ENCODE data around the gene SNX24. TPM values are rescaled to one million over a fixed set of nuclear protein-coding genes. Genes with fewer than 3 reads are reported as not detected.

The SNX24 gene
- total RNA-seq, 1 donor from 2014 or later: 1.2 TPM

DNA sequence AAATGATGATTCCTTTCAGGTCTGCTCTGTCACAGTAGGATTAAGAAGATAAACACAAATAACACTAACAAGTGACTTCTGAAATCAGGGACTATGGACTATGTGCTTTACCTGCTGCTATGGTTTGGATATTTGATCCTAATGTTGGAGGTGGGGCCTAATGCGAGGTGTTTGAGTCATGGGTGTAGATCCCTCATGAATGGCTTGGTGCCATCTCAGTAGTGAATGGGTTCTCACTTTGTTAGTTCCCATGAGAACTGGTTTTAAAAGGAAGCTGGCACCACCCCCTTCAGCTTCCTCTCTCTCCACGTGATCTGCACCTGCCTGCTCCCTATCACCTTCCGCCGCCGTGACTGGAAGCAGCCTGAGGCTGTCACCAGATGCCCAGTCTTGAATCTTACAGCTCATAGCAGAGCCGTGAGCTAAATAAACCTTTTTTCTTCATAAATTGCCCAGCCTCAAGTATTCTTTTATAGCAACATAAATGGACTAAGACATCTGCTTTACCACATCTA, 187.8 kb downstream of the SNX24 start:
- no peaks in the 10 kb centered on the region for H3K9me3 Mint-ChIP-seq
- H3K4me1 Mint-ChIP-seq (ENCODE audit: low read depth): peaks cover 5% of the 10 kb centered on the region
- peaks cover 28% of the 10 kb centered on the region for H3K27me3 Mint-ChIP-seq (ENCODE audit: insufficient read depth)
- no peak for DNase-seq (ENCODE audit: low spot score)
- intact Hi-C loops (cut with micrococcal nuclease): no loop called here
- no peaks in the 10 kb centered on the region for H3K36me3 Mint-ChIP-seq (ENCODE audit: low read depth)
- no peak overlapping the region for H3K27ac Mint-ChIP-seq
- no peak overlapping the region for H3K4me3 Mint-ChIP-seq

DNA sequence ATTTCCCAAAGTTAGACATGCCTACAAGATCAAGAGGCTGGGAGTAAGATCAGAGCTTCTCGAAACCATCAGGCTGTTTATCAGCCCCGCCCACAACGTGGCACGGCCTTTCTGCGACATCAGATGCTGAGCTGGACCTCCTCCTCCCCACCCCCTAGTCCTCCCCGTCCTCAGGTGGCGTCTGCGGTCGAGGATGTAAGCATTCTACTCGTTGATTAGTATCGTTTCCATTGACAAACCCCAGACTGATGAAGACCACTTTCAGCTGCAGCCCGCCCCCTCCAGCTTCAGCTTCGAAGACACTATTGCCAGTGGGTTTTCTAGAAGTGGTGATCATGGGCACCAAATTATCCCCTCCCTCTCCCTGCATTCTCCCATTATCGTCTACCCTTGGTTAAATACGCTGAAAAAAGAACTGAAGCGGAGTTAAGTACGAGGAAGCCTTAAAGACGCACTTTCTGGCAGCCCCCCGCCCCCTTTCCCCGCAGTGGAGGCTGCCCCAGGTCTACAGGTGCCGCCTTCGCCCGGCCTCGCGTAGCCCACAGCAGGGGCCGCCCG, 190.0 kb downstream of the SNX24 start:
- peaks cover 5% of the 10 kb centered on the region for H3K4me1 Mint-ChIP-seq (ENCODE audit: low read depth)
- peaks cover 39% of the 10 kb centered on the region for H3K27me3 Mint-ChIP-seq (ENCODE audit: insufficient read depth)
- intact Hi-C loops (cut with micrococcal nuclease): no loop called here
- peak overlapping the region; percentile 35 for H3K4me3 Mint-ChIP-seq
- H3K9me3 Mint-ChIP-seq: no peaks in the 10 kb centered on the region
- no peaks in the 10 kb centered on the region for H3K36me3 Mint-ChIP-seq (ENCODE audit: low read depth)
- no peak overlapping the region for H3K27ac Mint-ChIP-seq
- DNase-seq (ENCODE audit: low spot score): no peak

GRCh38 chr5:123035918-123036390, 190.5 kb downstream of the SNX24 start:
- H3K27me3 Mint-ChIP-seq (ENCODE audit: insufficient read depth): peaks cover 39% of the 10 kb centered on the region
- intact Hi-C loops (cut with micrococcal nuclease): loop anchor here (2.0 kb wide), 1 partner anchor 51 kb away; no protein-coding TSS in a partner anchor
- DNase-seq (ENCODE audit: low spot score): no peak
- H3K4me3 Mint-ChIP-seq: peak overlapping the region; percentile 35
- peaks cover 5% of the 10 kb centered on the region for H3K4me1 Mint-ChIP-seq (ENCODE audit: low read depth)
- no peaks in the 10 kb centered on the region for H3K9me3 Mint-ChIP-seq
- H3K27ac Mint-ChIP-seq: no peak overlapping the region
- no peaks in the 10 kb centered on the region for H3K36me3 Mint-ChIP-seq (ENCODE audit: low read depth)

DNA sequence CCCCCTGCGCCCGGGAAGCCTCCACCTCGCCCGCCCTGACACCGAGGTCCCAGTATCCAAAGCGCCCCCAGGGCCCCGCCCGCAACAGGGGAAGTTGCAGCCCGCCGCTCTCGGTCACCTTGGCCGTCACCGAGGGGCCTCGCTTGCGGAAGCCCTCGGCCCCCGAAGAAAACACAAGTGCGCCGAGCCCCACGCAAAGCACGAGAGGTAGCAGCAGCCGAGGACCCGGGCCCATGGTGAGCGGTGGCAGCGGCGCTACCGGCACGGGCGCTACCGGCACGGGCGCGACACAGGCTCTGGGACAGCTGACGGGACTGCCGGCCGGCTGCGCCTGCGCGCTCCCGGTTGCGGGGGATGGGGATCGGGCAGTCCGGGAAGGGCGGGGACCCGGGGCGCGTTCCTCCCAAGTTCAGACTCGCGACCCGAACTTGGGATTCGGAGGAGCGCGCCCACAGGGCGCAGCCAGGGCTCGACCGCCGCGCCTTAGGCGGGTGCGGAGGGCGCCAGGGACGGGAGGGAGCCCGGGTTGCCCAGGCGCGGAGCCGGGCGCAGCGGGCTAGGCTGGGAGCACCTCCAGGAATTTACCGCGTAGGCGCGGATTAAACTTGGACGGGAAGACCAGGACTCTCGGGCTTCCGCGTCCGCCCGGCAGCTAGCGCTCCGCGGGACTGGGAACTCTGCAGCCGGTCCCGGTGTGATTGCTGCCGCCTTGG, 191.1 kb downstream of the SNX24 start, which contains the start of gene PPIC:
TSS of gene PPIC (minus strand) at position 335 of the 713 bp plus-strand sequence. CDS start at position 235, 100 bp downstream.
- Mint-ChIP-seq H3K27me3 (ENCODE audit: insufficient read depth) (peaks cover 39% of the 10 kb centered on the region), H3K4me1 (ENCODE audit: low read depth) (peaks cover 5% of the 10 kb centered on the region), H3K36me3 (ENCODE audit: low read depth) (no peaks in the 10 kb centered on the region), H3K27ac (no peak within 1 kb of the TSS), H3K4me3 (peak within 1 kb of the TSS; percentile 35), H3K9me3 (no peaks in the 10 kb centered on the region)
- intact Hi-C loops (cut with micrococcal nuclease): loop anchor here (2.0 kb wide), 1 partner anchor 50 kb away; no protein-coding TSS in a partner anchor
- no peak for DNase-seq (ENCODE audit: low spot score)

GRCh38 chr5:123037104-123037418, 191.6 kb downstream of the SNX24 start:
- peaks cover 39% of the 10 kb centered on the region for H3K27me3 Mint-ChIP-seq (ENCODE audit: insufficient read depth)
- no peak for DNase-seq (ENCODE audit: low spot score)
- no peaks in the 10 kb centered on the region for H3K9me3 Mint-ChIP-seq
- no peak overlapping the region for H3K27ac Mint-ChIP-seq
- H3K36me3 Mint-ChIP-seq (ENCODE audit: low read depth): no peaks in the 10 kb centered on the region
- no peak overlapping the region for H3K4me3 Mint-ChIP-seq
- peaks cover 5% of the 10 kb centered on the region for H3K4me1 Mint-ChIP-seq (ENCODE audit: low read depth)
- intact Hi-C loops (cut with micrococcal nuclease): loop anchor here (2.0 kb wide), 1 partner anchor 50 kb away; no protein-coding TSS in a partner anchor

DNA sequence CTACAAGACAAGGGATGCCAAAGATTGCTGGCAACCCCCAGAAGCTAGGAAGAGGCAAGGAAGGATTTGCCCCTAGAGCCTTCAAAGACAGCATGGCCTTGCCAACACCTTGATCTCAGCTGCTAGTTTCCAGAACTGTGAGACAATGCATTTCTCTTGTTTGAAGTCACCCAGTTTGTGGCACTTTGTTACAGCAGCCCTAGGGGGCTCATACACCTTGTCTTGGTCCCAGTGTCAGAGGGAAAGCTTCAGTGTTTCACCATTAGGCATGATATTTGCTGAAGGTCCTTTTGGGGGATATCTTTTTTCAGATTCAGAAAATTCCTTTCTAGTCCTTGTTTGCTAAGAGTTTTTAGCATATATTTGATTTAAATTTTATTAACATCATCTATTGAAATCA, 194.3 kb downstream of the SNX24 start:
- Mint-ChIP-seq H3K27ac (no peak overlapping the region), H3K36me3 (ENCODE audit: low read depth) (no peaks in the 10 kb centered on the region), H3K9me3 (no peaks in the 10 kb centered on the region), H3K4me3 (no peak overlapping the region), H3K27me3 (ENCODE audit: insufficient read depth) (peaks cover 40% of the 10 kb centered on the region), H3K4me1 (ENCODE audit: low read depth) (peaks cover 5% of the 10 kb centered on the region)
- intact Hi-C loops (cut with micrococcal nuclease): no loop called here
- DNase-seq (ENCODE audit: low spot score): no peak

GRCh38 chr5:123044926-123045617, 199.7 kb downstream of the SNX24 start:
- DNase-seq (ENCODE audit: low spot score): no peak
- Mint-ChIP-seq H3K27me3 (ENCODE audit: insufficient read depth) (peaks cover 9% of the 10 kb centered on the region), H3K9me3 (no peaks in the 10 kb centered on the region), H3K36me3 (ENCODE audit: low read depth) (no peaks in the 10 kb centered on the region), H3K4me1 (ENCODE audit: low read depth) (no peaks in the 10 kb centered on the region), H3K4me3 (no peak overlapping the region), H3K27ac (no peak overlapping the region)
- intact Hi-C loops (cut with micrococcal nuclease): no loop called here

GRCh38 chr5:123046222-123046621, 200.8 kb downstream of the SNX24 start:
- intact Hi-C loops (cut with micrococcal nuclease): no loop called here
- Mint-ChIP-seq H3K27me3 (ENCODE audit: insufficient read depth) (peaks cover 10% of the 10 kb centered on the region), H3K9me3 (no peaks in the 10 kb centered on the region), H3K4me1 (ENCODE audit: low read depth) (no peaks in the 10 kb centered on the region), H3K27ac (no peak overlapping the region), H3K36me3 (ENCODE audit: low read depth) (no peaks in the 10 kb centered on the region), H3K4me3 (no peak overlapping the region)
- no peak for DNase-seq (ENCODE audit: low spot score)

- H3K4me3 Mint-ChIP-seq: no peak overlapping the region
- H3K4me1 Mint-ChIP-seq (ENCODE audit: low read depth): no peaks in the 10 kb centered on the region
- intact Hi-C loops (cut with micrococcal nuclease): no loop called here
- H3K36me3 Mint-ChIP-seq (ENCODE audit: low read depth): no peaks in the 10 kb centered on the region
- DNase-seq (ENCODE audit: low spot score): no peak
- peaks cover 14% of the 10 kb centered on the region for H3K27me3 Mint-ChIP-seq (ENCODE audit: insufficient read depth)
- peaks cover 5% of the 10 kb centered on the region for H3K9me3 Mint-ChIP-seq
- H3K27ac Mint-ChIP-seq: no peak overlapping the region
These were observed 202.3 kb downstream of the SNX24 start for GRCh38 chr5:123047706-123048105.

- DNase-seq (ENCODE audit: low spot score): no peak
- no peak overlapping the region for H3K4me3 Mint-ChIP-seq
- H3K4me1 Mint-ChIP-seq (ENCODE audit: low read depth): no peaks in the 10 kb centered on the region
- H3K27ac Mint-ChIP-seq: no peak overlapping the region
- H3K9me3 Mint-ChIP-seq: peaks cover 5% of the 10 kb centered on the region
- no peaks in the 10 kb centered on the region for H3K36me3 Mint-ChIP-seq (ENCODE audit: low read depth)
- peaks cover 8% of the 10 kb centered on the region for H3K27me3 Mint-ChIP-seq (ENCODE audit: insufficient read depth)
- intact Hi-C loops (cut with micrococcal nuclease): no loop called here
These were observed 205.8 kb downstream of the SNX24 start for GRCh38 chr5:123051206-123051605.

Other genes with a start within 250 kb of the SNX24 start
- gene SNX2, start 70.5 kb upstream of the SNX24 start, total RNA-seq: 30.5 and 35.0 TPM in 2 replicates
- not detected in 2 replicates for gene PPIC, start 191.1 kb downstream of the SNX24 start, total RNA-seq
- not detected in 2 replicates for gene PRDM6, start 243.6 kb downstream of the SNX24 start, total RNA-seq